Nephron (organoid): ENCODE results near the gene LEPROT.
"Not testable (repeated sequence)": the region's sequence is repeated elsewhere in the genome, so short reads cannot be mapped to it uniquely, and the experiment has no call there.

Experiments
- H3K27ac Mint-ChIP-seq, 3 experiments: 2 replicates each; pipeline ENCODE4 v1.8.0; 2020; ENCODE audit warnings: mixed read lengths in 3 of 3, mild to moderate bottlenecking in 2 of 3, moderate library complexity in 1 of 3
- H3K27me3 Mint-ChIP-seq: 2 replicates; pipeline ENCODE4 v1.8.0; 2021; ENCODE audit warnings: low read depth, mild to moderate bottlenecking, moderate library complexity, mixed read lengths
- H3K36me3 Mint-ChIP-seq: 2 replicates; pipeline ENCODE4 v1.8.0; 2020; ENCODE audit warnings: low read depth, mixed read lengths
- H3K4me1 Mint-ChIP-seq: 2 replicates; pipeline ENCODE4 v1.8.0; 2020; ENCODE audit warnings: mixed read lengths
- H3K4me3 Mint-ChIP-seq, 3 experiments: 2 replicates each; pipeline ENCODE4 v1.8.0; 2020; ENCODE audit warnings: mild to moderate bottlenecking in 3 of 3, mixed read lengths in 3 of 3, moderate library complexity in 2 of 3
- H3K9me3 Mint-ChIP-seq: 2 replicates; pipeline ENCODE4 v1.8.0; 2020; ENCODE audit warnings: mixed read lengths
- TF ChIP-seq, protein P1 (sequence below), 3 experiments: fragments of 200-600 bp; sonication (generic); IDR thresholded peaks; one replicate each; pipeline ENCODE4 v1.5.0; 2021; ENCODE audit warnings: antibody characterized with exemption in 3 of 3; ENCODE audit not compliant: unreplicated experiment in 3 of 3

LEPROT gene

DNA sequence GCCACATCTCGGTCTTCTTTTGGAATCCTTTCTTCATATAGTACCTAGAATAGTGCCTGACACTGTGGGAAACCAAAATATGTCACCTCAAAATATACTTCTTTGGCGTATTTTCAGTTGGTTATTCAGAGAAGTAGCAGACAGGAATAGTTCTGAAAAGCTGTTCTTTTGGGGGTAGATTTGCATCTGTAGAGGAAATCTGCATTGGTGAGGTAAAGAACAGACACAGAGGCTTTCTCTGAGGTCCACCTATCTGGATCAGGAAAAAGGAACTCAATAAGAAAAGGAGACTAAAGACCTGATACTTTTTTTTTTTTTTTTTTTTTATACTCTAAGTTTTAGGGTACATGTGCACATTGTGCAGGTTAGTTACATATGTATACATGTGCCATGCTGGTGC is 23.2 kb downstream of the LEPROT start:
- no peaks in the 10 kb centered on the region for H3K4me1 Mint-ChIP-seq
- H3K27me3 Mint-ChIP-seq: no peaks in the 10 kb centered on the region
- H3K27ac Mint-ChIP-seq: no peak overlapping the region
- TF ChIP-seq, protein P1, sequence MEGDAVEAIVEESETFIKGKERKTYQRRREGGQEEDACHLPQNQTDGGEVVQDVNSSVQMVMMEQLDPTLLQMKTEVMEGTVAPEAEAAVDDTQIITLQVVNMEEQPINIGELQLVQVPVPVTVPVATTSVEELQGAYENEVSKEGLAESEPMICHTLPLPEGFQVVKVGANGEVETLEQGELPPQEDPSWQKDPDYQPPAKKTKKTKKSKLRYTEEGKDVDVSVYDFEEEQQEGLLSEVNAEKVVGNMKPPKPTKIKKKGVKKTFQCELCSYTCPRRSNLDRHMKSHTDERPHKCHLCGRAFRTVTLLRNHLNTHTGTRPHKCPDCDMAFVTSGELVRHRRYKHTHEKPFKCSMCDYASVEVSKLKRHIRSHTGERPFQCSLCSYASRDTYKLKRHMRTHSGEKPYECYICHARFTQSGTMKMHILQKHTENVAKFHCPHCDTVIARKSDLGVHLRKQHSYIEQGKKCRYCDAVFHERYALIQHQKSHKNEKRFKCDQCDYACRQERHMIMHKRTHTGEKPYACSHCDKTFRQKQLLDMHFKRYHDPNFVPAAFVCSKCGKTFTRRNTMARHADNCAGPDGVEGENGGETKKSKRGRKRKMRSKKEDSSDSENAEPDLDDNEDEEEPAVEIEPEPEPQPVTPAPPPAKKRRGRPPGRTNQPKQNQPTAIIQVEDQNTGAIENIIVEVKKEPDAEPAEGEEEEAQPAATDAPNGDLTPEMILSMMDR (IDR thresholded peaks at IDR 0.05; ENCODE audit: unreplicated experiment in 3 of 3): no peak
- H3K9me3 Mint-ChIP-seq: peaks cover 3% of the 10 kb centered on the region
- no peak overlapping the region for H3K4me3 Mint-ChIP-seq
- H3K36me3 Mint-ChIP-seq: no peaks in the 10 kb centered on the region

DNA sequence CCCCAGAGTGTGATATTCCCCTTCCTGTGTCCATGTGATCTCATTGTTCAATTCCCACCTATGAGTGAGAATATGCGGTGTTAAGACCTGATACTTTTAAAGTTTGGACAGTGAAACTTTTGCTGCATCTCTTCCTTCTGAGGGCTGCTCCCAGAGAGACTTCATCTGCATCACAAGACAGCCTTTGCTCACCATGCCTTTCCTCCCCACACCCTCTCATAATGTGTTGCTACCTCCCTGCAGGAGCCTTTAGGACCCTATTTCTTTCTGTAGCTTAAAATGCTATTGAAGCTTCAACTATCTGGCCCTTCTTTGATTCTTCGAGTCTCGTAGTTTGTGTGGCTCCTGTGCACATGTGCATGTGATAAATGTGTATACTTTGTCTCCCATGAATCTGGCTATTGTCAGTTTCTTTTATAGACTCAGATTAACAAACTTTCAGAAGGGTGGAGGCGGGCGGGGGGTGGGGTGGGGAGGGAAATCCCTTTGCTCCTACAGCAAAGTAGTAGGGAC is 23.7 kb downstream of the LEPROT start:
- H3K4me3 Mint-ChIP-seq: no peak overlapping the region
- H3K36me3 Mint-ChIP-seq: no peaks in the 10 kb centered on the region
- no peaks in the 10 kb centered on the region for H3K27me3 Mint-ChIP-seq
- no peak overlapping the region for H3K27ac Mint-ChIP-seq
- TF ChIP-seq, protein P1 (IDR thresholded peaks at IDR 0.05; ENCODE audit: unreplicated experiment in 3 of 3): no peak
- no peaks in the 10 kb centered on the region for H3K4me1 Mint-ChIP-seq
- peaks cover 3% of the 10 kb centered on the region for H3K9me3 Mint-ChIP-seq

DNA sequence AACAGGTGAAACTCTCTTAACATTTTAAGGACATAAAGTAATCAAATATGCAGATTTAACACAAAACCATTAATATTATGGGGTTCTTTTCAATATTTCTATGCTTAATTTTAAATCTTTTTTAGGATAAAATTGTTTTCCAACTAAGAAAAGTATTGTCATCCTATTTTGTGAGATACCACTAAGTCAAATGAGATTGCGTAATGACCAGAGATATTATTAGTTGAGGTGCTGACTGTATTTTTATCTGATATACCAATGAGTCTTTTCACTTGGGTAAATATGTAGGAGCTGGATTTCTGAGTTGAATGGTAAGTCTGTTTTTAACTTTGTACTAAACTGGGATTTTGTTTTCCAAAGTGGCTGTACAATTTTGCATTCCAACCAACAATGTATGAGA is 25.4 kb downstream of the LEPROT start:
- Mint-ChIP-seq H3K36me3 (no peaks in the 10 kb centered on the region), H3K4me3 (no peak overlapping the region), H3K27ac (no peak overlapping the region), H3K4me1 (no peaks in the 10 kb centered on the region), H3K9me3 (peaks cover 3% of the 10 kb centered on the region), H3K27me3 (no peaks in the 10 kb centered on the region)
- TF ChIP-seq, protein P1 (IDR thresholded peaks at IDR 0.05; ENCODE audit: unreplicated experiment in 3 of 3): no peak

DNA sequence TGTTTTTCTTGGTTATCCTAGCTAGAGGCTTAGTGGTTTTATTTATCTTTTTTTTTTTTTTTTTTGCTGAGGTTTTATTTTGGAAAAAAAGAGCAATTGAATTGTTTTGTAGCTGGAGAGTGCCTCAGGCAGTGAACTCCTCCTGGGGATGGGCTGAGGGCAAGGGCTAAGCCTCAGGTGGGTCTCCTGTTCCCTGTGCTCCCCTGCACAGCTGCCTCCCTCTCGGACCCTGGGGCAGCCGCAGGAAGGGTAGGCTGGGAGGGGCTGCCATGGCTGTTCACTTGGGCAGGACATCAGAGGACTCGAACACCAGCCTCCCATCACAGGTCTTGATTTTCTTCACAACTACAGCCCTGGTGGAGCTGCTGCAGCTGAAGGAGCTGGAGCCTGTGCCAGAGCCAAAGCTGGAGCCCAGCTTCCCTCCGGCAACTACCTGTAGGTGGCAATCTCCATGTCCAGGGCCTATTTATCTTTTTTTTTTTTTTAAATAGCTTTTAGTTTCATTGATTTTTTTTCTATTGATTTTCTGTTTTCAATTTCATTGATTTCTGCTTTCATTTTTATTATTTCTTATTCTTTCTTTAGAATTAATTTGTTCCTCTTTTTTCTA is 28.9 kb downstream of the LEPROT start:
- TF ChIP-seq, protein P1 (IDR thresholded peaks at IDR 0.05; ENCODE audit: unreplicated experiment in 3 of 3): no peak
- Mint-ChIP-seq H3K36me3 (no peaks in the 10 kb centered on the region), H3K4me1 (no peaks in the 10 kb centered on the region), H3K27me3 (no peaks in the 10 kb centered on the region), H3K27ac (no peak overlapping the region), H3K9me3 (peaks cover 5% of the 10 kb centered on the region), H3K4me3 (no peak overlapping the region)

DNA sequence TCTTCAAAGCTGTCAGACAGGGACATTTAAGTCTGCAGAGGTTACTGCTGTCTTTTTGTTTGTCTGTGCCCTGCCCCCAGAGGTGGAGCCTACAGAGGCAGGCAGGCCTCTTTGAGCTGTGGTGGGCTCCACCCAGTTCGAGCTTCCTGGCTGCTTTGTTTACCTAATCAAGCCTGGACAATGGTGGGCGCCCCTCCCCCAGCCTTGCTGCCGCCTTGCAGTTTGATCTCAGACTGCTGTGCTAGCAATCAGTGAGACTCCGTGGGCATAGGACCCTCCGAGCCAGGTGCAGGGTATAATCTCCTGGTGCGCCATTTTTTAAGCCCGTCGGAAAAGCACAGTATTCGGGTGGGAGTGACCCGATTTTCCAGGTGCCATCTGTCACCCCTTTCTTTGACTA is 35.2 kb downstream of the LEPROT start:
- Mint-ChIP-seq H3K9me3 (peaks cover 23% of the 10 kb centered on the region), H3K36me3 (peaks cover 11% of the 10 kb centered on the region)
- not testable (repeated sequence) for H3K27ac Mint-ChIP-seq, H3K4me1 Mint-ChIP-seq, H3K4me3 Mint-ChIP-seq, H3K27me3 Mint-ChIP-seq

DNA sequence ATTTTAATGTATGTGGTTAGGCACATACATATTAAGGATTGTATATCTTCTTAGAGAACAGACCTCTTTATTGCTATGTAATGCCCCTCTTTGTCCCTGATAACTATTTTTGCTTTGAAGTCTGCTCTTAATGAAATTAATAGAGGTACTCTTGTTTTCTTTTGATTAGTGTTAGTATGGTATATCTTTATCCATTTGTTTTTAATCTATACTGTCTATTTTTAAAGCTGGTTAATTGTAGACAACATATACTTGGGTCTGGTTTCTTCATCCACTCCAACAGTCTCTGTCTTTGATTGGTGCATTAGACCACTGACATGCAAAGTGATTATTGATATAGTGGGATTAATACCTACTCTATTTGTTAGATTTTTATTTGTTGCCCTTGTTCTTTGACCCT is 36.0 kb downstream of the LEPROT start:
- Mint-ChIP-seq H3K27me3 (no peaks in the 10 kb centered on the region), H3K4me1 (no peaks in the 10 kb centered on the region), H3K9me3 (peaks cover 23% of the 10 kb centered on the region), H3K4me3 (no peak overlapping the region), H3K27ac (no peak overlapping the region), H3K36me3 (peaks cover 11% of the 10 kb centered on the region)
- TF ChIP-seq, protein P1 (IDR thresholded peaks at IDR 0.05; ENCODE audit: unreplicated experiment in 3 of 3): no peak
